ENCODE results near the gene LTB4R2. TPM values are rescaled to one million over a fixed set of nuclear protein-coding genes. Genes with fewer than 3 reads are reported as not detected.
"Not testable (repeated sequence)": the region's sequence is repeated elsewhere in the genome, so short reads cannot be mapped to it uniquely, and the experiment has no call there.

The LTB4R2 gene
- total and polyA plus RNA-seq, 7 donors: under 0.01 to 5.5 (median 3.6) TPM; not detected in 1

DNA sequence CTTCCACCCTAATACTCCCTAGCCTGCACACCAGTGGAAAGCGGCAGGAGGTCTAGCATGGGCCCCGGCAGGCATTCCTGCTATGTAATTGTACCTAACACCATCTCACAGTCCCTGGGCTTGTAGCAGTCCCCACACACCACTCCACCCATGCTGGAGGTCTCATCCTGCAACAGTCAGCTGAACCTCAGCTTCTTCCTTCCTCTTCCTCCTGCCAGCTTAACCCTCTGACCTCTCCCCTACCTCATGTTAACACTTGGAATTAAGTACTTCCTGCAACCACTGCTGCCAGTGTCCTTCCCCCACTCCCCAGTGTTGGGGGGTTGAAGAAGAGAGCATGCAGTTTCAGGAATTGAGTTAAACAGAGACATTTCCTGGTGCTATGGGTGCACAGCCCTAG, 17.4 kb downstream of the LTB4R2 start:
- no peaks in the 10 kb centered on the region for H3K36me3 ChIP-seq
- no peak overlapping the region for H3K4me3 ChIP-seq
- intact Hi-C loops (cut with DNase I): no loop called here
- no peaks in the 10 kb centered on the region for H3K9me3 ChIP-seq
- peaks cover 0 to 7% (median 5%) of the 10 kb centered on the region in 4 donors for H3K4me1 ChIP-seq
- no peak overlapping the region for H3K27ac ChIP-seq
- WGBS, 2 donors: 83 to 93% methylated on average over 2 of the region's 2 CpGs
- DNase-seq: no peak
- peaks cover 0 to 9% (median under 1%) of the 10 kb centered on the region in 3 donors for H3K27me3 ChIP-seq
- TF ChIP-seq POLR2AphosphoS5 (IDR thresholded peaks at IDR 0.05) (no peak), POLR2A (IDR thresholded peaks at IDR 0.05) (no peak), EP300 (IDR thresholded peaks at IDR 0.05) (no peak)
- TF ChIP-seq, protein P1, sequence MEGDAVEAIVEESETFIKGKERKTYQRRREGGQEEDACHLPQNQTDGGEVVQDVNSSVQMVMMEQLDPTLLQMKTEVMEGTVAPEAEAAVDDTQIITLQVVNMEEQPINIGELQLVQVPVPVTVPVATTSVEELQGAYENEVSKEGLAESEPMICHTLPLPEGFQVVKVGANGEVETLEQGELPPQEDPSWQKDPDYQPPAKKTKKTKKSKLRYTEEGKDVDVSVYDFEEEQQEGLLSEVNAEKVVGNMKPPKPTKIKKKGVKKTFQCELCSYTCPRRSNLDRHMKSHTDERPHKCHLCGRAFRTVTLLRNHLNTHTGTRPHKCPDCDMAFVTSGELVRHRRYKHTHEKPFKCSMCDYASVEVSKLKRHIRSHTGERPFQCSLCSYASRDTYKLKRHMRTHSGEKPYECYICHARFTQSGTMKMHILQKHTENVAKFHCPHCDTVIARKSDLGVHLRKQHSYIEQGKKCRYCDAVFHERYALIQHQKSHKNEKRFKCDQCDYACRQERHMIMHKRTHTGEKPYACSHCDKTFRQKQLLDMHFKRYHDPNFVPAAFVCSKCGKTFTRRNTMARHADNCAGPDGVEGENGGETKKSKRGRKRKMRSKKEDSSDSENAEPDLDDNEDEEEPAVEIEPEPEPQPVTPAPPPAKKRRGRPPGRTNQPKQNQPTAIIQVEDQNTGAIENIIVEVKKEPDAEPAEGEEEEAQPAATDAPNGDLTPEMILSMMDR (IDR thresholded peaks at IDR 0.05): no peak

DNA sequence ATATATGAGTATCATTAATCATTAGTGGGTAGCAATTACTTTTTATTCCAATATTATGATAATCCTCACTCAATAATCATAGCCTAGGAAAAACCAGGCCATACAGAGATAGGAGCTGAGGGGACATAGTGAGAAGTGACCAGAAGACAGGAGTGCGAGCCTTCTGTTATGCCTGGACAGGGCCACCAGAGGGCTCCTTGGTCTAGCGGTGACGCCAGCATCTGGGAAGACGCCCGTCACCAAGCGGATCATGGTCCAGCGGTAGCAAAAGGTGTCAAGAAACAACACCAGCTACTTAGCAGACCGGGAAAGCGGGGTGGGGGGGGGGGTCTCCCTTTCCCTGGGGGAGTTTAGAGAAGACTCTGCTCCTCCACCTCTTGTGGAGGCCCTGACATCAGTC, 18.0 kb downstream of the LTB4R2 start:
- DNase-seq: peak; percentile 87
- H3K9me3 ChIP-seq; H3K27ac ChIP-seq; H3K4me3 ChIP-seq; H3K36me3 ChIP-seq; intact Hi-C loops (cut with DNase I): not testable (repeated sequence)
- TF ChIP-seq, protein P1 (IDR thresholded peaks at IDR 0.05): peak in 3 of 4 experiments; percentile 62 to 68 (median 66)
- H3K27me3 ChIP-seq: peaks cover 0 to 16% (median 7%) of the 10 kb centered on the region in 3 donors
- WGBS, 2 donors: 1 to 19% methylated on average over 9 of the region's 9 CpGs
- H3K4me1 ChIP-seq: peaks cover 0 to 13% (median 11%) of the 10 kb centered on the region in 4 donors

DNA sequence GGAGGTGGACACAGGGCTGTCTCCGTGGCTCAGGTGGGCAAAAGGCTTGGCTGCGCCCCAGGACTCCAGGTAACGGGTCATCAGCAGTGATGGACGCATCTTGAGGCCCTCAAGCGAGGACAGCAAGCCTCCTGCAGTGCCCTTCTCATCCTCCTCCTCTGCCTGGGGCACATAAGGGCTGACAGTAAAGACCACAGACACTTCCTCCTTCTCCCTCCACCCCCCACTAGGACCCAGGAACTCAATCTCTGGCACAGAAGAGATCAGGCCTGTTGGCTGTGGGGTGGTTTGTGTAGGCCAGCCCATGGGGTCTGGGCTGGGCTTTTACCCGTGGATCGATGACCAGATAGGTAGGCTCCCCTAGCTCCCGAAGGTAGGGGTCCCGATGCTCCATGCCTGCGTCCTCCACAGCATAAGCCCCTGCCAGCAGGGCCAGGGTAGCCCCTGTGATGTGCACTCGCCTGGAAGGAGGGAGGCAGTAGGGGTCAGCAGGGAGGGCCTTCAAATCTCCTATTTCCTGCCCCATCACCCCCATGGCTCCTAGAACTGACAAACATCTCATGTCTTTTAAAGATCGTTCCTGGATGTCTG, 19.2 kb downstream of the LTB4R2 start:
- no peak overlapping the region for H3K4me3 ChIP-seq
- H3K27me3 ChIP-seq: peaks cover 0 to 28% (median 17%) of the 10 kb centered on the region in 3 donors
- WGBS, 2 donors: 90 to 91% methylated on average over 12 of the region's 12 CpGs
- no peak for TF ChIP-seq POLR2A (IDR thresholded peaks at IDR 0.05)
- no peak for TF ChIP-seq POLR2AphosphoS5 (IDR thresholded peaks at IDR 0.05)
- TF ChIP-seq EP300 (IDR thresholded peaks at IDR 0.05): no peak
- TF ChIP-seq, protein P1 (IDR thresholded peaks at IDR 0.05): no peak
- H3K36me3 ChIP-seq: no peaks in the 10 kb centered on the region
- no peaks in the 10 kb centered on the region for H3K9me3 ChIP-seq
- intact Hi-C loops (cut with DNase I): no loop called here
- H3K27ac ChIP-seq: no peak overlapping the region
- peaks cover 0 to 25% (median 21%) of the 10 kb centered on the region in 4 donors for H3K4me1 ChIP-seq
- DNase-seq: no peak

DNA sequence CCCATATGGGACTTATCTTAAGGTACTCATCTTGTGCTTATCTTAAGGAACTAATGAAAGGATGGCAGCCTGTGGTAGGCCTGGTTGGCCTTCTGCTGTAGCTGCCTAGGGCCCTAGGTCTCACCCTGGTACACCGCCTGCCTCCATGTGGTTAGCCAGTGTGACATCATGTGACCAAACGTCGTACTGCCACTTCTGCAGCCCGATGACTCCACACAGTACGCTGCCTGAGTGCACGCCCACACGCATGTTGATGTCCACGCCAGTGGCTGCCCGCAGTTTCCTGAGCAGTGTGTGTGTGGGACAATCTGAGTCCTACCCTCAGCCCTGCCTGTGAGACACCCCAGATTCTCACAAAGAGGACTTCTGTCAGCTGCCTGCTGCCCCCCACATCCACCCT, 19.8 kb downstream of the LTB4R2 start:
- intact Hi-C loops (cut with DNase I): loop anchor here (5.0 to 10.0 kb wide), 2 partner anchors 83 to 345 kb away; no protein-coding TSS in a partner anchor
- H3K4me3 ChIP-seq: no peak overlapping the region
- H3K36me3 ChIP-seq: no peaks in the 10 kb centered on the region
- TF ChIP-seq POLR2AphosphoS5 (IDR thresholded peaks at IDR 0.05) (peak in 1 of 4 donors; percentile 30), EP300 (IDR thresholded peaks at IDR 0.05) (no peak), POLR2A (IDR thresholded peaks at IDR 0.05) (no peak)
- TF ChIP-seq, protein P1 (IDR thresholded peaks at IDR 0.05): no peak
- peaks cover 6 to 34% (median 22%) of the 10 kb centered on the region in 3 donors for H3K27me3 ChIP-seq
- no peak overlapping the region for H3K27ac ChIP-seq
- DNase-seq: peak; percentile 76
- peaks cover 0 to 31% (median 27%) of the 10 kb centered on the region in 4 donors for H3K4me1 ChIP-seq
- 63 to 66% methylated on average over 9 of the region's 9 CpGs for WGBS, 2 donors
- no peaks in the 10 kb centered on the region for H3K9me3 ChIP-seq

All from sigmoid colon (tissue), 7 donors.